ENCODE data around the gene MST1.

DNA sequence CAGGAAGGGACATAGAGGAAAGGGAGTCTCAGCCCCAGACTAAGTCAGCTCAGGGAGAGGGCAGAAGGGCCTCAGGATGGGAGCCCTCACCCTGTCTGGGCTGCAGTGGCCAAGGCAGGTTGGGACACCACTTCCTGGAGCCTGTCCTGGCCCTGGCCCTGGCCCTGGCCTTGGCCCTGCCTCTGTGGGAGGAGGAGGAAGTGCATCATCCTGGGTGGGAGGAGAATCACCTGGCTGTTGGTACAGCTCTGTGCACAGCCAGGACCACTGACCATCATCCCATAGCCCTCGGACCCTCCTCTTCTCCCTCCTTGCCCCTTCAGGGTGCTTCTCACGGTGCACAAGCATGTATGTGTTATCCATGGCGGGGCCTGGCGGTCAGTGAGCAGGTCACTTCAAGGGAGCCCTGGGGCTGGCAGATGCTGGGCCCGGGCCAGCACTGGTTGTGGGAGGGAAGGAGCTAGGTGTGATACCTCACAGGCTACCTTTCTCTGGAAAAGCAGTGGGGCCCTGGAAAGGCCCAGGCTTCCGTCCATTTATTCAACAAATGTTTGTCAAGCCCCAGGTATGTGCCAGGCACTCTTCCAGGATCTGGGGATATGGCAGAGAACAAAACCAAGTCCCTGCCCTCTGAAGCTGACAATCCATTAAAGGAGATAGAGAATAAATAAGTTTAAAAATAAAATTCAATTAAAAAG lies 23.3 kb downstream of the MST1 start:
- TF ChIP-seq, protein P1, sequence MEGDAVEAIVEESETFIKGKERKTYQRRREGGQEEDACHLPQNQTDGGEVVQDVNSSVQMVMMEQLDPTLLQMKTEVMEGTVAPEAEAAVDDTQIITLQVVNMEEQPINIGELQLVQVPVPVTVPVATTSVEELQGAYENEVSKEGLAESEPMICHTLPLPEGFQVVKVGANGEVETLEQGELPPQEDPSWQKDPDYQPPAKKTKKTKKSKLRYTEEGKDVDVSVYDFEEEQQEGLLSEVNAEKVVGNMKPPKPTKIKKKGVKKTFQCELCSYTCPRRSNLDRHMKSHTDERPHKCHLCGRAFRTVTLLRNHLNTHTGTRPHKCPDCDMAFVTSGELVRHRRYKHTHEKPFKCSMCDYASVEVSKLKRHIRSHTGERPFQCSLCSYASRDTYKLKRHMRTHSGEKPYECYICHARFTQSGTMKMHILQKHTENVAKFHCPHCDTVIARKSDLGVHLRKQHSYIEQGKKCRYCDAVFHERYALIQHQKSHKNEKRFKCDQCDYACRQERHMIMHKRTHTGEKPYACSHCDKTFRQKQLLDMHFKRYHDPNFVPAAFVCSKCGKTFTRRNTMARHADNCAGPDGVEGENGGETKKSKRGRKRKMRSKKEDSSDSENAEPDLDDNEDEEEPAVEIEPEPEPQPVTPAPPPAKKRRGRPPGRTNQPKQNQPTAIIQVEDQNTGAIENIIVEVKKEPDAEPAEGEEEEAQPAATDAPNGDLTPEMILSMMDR (IDR thresholded peaks at IDR 0.05), result no peak
- no peak for TF ChIP-seq ZFX (IDR thresholded peaks at IDR 0.05; ENCODE audit: borderline replicate concordance)
